ENCODE results near the gene LRIT1.

LRIT1 gene

DNA sequence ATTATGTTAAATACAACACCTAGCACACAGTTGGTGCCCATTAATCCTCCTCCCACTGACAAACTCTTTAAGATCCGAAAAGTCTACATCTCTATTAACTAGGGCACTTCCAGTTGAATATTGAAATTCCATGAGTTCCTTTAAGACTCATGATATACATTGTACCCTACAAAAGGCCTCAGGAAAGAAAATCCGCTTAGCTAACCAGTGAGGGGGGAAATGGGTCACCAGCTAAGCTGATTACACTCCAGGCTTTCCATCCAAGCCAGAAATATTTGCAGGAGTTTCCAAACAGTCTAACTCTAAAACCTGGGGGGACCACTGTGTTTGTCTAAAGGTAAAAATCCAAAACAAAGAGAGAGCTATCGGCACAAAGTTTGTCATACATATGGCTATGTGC is 14.7 kb downstream of the LRIT1 start:
- Histone ChIP-seq H3K27ac (no peak overlapping the region), H3K4me1 (ENCODE audit: control insufficient read depth in 1 of 2, insufficient read depth in 1 of 2, low read depth in 1 of 2, low read length in 1 of 2) (no peaks in the 10 kb centered on the region), H3K36me3 (no peaks in the 10 kb centered on the region), H3K27me3 (peaks cover 18% of the 10 kb centered on the region), H3K9me3 (no peaks in the 10 kb centered on the region), H3K4me3 (ENCODE audit: low read depth in 1 of 2, low read length in 1 of 2) (no peak overlapping the region)
- TF ChIP-seq, protein P1, sequence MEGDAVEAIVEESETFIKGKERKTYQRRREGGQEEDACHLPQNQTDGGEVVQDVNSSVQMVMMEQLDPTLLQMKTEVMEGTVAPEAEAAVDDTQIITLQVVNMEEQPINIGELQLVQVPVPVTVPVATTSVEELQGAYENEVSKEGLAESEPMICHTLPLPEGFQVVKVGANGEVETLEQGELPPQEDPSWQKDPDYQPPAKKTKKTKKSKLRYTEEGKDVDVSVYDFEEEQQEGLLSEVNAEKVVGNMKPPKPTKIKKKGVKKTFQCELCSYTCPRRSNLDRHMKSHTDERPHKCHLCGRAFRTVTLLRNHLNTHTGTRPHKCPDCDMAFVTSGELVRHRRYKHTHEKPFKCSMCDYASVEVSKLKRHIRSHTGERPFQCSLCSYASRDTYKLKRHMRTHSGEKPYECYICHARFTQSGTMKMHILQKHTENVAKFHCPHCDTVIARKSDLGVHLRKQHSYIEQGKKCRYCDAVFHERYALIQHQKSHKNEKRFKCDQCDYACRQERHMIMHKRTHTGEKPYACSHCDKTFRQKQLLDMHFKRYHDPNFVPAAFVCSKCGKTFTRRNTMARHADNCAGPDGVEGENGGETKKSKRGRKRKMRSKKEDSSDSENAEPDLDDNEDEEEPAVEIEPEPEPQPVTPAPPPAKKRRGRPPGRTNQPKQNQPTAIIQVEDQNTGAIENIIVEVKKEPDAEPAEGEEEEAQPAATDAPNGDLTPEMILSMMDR (IDR thresholded peaks at IDR 0.05), result no peak

DNA sequence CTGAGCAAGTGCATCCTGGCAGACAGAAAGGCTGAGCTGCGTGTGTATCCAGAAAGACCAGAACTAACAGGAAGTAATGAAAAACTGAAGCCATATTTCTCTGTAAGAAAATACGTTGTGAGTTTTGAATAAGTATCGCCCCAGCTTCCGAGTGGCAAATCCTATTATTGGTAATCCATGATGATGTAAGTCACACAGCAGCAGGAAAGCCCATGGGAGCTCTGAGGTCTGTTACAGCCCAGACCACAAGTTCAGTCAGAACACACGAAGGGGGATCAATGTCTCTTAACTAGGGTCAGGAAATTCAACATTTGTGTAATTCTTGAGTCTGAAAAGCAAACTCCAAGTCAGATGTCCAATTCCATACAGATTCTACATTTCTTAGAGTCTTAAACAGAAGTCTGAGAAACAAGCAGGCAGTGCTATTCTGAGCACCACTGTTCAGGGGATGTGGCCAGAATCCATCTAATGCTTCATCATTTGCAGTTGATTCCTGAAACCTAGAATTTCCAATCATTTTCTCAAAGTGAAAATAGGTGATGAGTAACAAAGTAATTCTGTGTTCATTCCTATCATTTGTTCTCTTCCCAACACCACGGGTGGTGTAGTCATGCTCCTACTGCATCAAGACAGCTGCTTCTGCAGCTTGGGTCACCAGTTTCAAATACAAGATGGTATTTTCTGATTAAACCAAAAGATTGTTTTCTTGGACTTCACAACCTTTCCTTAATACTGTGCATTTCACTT is 15.7 kb downstream of the LRIT1 start, which contains the start of gene LRIT2:
Gene LRIT2, minus strand, starts transcription at position 118 of the 747 bp plus-strand sequence. Its CDS starts 24 bp downstream, at position 94.
- H3K27ac ChIP-seq, result no peak within 1 kb of the TSS
- no peak within 1 kb of the TSS for H3K4me3 ChIP-seq (ENCODE audit: low read depth in 1 of 2, low read length in 1 of 2)
- TF ChIP-seq, protein P1 (IDR thresholded peaks at IDR 0.05), result no peak
- no peaks in the 10 kb centered on the region for H3K9me3 ChIP-seq
- no peaks in the 10 kb centered on the region for H3K36me3 ChIP-seq
- H3K4me1 ChIP-seq (ENCODE audit: control insufficient read depth in 1 of 2, insufficient read depth in 1 of 2, low read depth in 1 of 2, low read length in 1 of 2), result no peaks in the 10 kb centered on the region
- peaks cover 23% of the 10 kb centered on the region for H3K27me3 ChIP-seq

DNA sequence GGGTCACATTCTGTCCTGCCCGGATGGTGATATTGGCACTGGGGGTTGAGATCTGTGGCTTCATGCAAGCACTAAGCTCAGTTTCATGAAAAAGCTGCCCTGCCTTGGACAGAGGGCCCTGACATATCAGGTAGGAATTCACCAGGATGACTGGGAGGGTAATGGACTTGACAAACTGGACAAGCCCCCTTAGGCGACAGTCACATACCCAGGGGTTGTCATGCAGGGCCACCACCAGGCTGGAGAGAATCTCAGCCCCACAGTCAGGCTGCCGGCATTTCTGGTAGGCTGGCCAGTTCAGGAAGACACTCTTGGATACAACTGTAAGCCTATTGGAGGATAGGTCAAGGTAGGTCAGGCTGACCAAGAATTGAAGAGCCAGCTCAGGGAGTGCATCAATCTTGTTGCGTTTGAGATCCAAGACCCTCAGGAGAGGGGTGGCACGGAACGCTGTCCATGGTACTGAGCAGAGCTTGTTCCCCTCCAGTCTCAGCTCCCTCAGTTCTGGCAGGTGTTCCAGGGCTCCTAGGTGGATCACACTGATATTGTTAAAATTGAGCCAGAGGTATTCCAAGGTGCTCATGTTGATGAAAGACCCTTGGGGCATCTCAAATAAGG is 16.8 kb downstream of the LRIT1 start:
- no peaks in the 10 kb centered on the region for H3K4me1 ChIP-seq (ENCODE audit: control insufficient read depth in 1 of 2, insufficient read depth in 1 of 2, low read depth in 1 of 2, low read length in 1 of 2)
- H3K4me3 ChIP-seq (ENCODE audit: low read depth in 1 of 2, low read length in 1 of 2), result no peak overlapping the region
- TF ChIP-seq, protein P1 (IDR thresholded peaks at IDR 0.05), result no peak
- no peaks in the 10 kb centered on the region for H3K9me3 ChIP-seq
- H3K36me3 ChIP-seq, result no peaks in the 10 kb centered on the region
- peaks cover 27% of the 10 kb centered on the region for H3K27me3 ChIP-seq
- no peak overlapping the region for H3K27ac ChIP-seq

DNA sequence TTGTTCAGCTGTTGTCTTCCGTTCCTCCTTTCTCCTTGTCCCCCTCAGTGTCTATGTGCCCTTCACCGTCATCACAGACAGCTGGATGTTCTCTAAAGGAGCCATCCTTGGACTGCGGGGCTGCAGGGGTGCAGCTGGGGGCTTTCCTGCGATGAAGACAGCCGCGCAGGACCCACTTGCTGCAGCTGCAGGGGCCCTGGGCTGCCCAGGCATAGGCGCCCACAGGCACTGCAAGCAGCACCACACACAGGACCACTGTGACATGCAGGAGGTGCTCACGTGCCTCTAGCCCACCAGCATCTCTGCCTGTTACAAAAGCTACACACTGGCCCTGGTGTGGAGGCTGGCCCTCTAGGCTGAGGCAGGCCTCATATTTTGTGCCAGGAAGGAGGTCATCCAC is 19.4 kb downstream of the LRIT1 start:
- TF ChIP-seq, protein P1 (IDR thresholded peaks at IDR 0.05), result no peak
- Histone ChIP-seq H3K27me3 (peaks cover 17% of the 10 kb centered on the region), H3K4me1 (ENCODE audit: control insufficient read depth in 1 of 2, insufficient read depth in 1 of 2, low read depth in 1 of 2, low read length in 1 of 2) (no peaks in the 10 kb centered on the region), H3K9me3 (no peaks in the 10 kb centered on the region), H3K27ac (no peak overlapping the region), H3K4me3 (ENCODE audit: low read depth in 1 of 2, low read length in 1 of 2) (no peak overlapping the region), H3K36me3 (no peaks in the 10 kb centered on the region)

DNA sequence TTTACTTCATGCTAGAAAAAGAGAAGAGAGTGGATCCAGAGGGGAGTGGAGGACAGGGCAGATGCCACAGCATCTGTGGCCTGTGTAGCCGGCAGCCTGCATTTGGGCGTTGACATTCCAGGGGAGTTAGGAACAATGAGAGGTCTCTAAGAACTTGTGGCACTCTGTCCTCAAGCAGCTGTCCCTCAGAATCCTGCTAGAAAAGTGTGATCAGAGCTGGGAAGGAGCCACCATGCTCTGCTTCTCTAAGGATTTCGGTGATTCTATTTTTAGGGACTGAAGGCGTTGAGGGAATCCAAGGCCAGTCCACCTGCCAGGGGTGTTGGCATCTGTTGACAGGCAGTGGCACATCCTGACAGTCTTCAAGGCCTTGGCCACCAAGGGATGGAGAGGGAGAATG is 23.6 kb downstream of the LRIT1 start:
- H3K4me1 ChIP-seq (ENCODE audit: control insufficient read depth in 1 of 2, insufficient read depth in 1 of 2, low read depth in 1 of 2, low read length in 1 of 2), result no peaks in the 10 kb centered on the region
- H3K36me3 ChIP-seq, result no peaks in the 10 kb centered on the region
- H3K9me3 ChIP-seq, result no peaks in the 10 kb centered on the region
- H3K27me3 ChIP-seq, result peaks cover 14% of the 10 kb centered on the region
- no peak overlapping the region for H3K27ac ChIP-seq
- TF ChIP-seq, protein P1 (IDR thresholded peaks at IDR 0.05), result no peak
- H3K4me3 ChIP-seq (ENCODE audit: low read depth in 1 of 2, low read length in 1 of 2), result no peak overlapping the region

Data from neutrophil (primary cell).